ENCODE results near the gene ITPA.
A peak's percentile ranks its signal among the peaks of the same experiment; 100 is the strongest.

ITPA gene

GRCh38 chr20:3229798-3230197 lies 20.5 kb downstream of the ITPA start:
- DNase-seq, result no peak

GRCh38 chr20:3231116-3231515 lies 21.8 kb downstream of the ITPA start:
- DNase-seq, result no peak

GRCh38 chr20:3231889-3232588 lies 22.7 kb downstream of the ITPA start:
- no peak for DNase-seq

GRCh38 chr20:3233131-3233990 lies 24.1 kb downstream of the ITPA start:
- no peak for DNase-seq

GRCh38 chr20:3233991-3234498 lies 24.7 kb downstream of the ITPA start:
- no peak for DNase-seq

- DNase-seq, result no peak
Measured at GRCh38 chr20:3235666-3236324, 26.5 kb downstream of the ITPA start.

DNA sequence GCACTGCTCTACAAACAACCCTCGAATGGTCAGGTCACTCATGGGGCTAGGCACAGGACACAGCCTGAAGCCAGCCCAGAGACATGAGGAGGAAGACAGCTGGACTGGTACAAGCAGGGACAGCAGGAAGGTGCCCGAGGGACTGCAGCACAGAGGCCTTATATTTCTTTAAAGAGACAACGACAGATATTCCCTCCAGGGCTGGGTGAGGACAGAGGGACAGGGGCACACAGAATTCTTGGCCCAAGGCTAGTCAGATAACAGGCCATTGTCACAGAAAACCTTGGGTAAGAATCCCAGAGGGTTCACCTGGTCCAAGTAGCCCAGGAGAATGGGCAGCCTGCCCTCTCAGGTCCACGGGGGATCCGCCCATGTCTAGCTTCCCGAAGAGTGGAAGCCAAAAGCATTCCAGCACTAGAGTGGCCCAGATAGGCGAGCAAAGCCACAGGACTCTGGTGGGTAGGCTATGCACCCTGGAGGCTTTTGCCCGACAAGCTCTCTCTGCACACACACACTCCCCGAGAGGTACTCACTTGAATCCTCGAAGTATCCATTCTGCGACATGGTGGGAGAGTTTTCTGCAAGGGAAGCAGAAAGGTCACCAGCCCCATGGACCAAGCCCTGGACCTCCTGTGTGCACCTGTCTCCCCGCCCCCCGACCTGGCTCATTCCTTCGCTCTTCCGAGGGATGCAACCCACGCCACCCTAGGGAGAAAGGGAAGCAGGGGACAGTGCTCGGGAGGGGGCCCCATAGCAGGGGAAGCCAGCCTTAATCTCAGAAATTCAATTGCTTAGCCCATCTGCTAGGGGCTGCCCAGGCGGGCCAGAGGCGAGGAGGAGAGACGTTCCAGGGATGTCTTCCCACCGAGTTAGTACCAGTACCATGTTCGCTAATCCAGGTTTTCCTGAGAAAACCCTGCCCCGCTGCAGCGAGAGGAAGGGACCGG lies 28.0 kb downstream of the ITPA start:
- DNase-seq, result no peak

GRCh38 chr20:3237958-3238615 lies 28.8 kb downstream of the ITPA start:
- DNase-seq, result no peak

GRCh38 chr20:3238616-3239025 lies 29.3 kb downstream of the ITPA start:
- peak; percentile 33 for DNase-seq

DNA sequence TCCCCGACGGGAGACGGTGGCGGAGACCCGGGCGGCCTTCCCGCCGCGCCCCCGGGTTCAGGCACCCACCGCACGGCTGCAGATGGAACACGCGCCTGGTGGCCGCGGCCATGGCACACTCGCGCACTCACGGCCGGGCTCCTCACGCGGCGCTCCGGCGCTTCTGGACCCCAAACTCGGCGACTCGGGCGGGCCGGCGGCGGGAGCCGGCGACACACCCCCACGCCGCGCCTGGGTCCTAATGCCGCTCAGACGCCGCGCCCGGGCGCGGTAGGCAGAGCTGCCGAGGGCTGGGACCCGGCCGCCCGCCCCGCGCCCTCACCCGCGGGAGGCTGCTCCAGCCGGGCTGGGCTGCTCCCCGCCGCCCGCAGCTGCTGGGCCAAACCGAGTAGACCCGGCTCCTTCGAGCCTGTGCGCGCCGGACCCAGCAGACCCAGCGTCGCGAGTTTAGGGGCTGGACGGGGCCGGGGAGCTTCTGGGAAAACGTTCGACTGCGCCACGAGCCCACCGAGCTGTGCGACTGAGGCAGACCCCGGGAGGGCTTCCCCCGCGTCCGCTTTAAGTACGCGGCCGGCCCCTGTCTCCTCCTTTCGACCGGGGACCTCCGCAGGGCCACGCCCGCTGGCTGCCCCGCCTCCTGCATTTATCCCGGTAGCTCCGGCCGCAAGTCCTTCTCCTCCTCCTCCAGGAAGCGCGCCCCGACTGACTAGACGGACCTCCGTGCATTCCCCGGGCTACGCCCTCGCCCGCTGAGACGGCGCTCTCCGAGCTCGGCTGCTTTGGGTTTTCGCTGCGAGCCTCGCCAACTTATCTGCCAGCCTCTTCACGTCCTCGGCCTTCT lies 29.9 kb downstream of the ITPA start, which contains the start of gene SLC4A11:
Gene SLC4A11 (minus strand): TSS at position 165 of the 841 bp plus-strand sequence. CDS start 53 bp downstream, at position 112.
- DNase-seq, result no peak

- no peak for DNase-seq
Measured at GRCh38 chr20:3239867-3240775, 30.8 kb downstream of the ITPA start.

- DNase-seq, result no peak
Measured at GRCh38 chr20:3240776-3241363, 31.6 kb downstream of the ITPA start.

GRCh38 chr20:3242172-3242692 lies 32.9 kb downstream of the ITPA start:
- DNase-seq, result no peak

DNA sequence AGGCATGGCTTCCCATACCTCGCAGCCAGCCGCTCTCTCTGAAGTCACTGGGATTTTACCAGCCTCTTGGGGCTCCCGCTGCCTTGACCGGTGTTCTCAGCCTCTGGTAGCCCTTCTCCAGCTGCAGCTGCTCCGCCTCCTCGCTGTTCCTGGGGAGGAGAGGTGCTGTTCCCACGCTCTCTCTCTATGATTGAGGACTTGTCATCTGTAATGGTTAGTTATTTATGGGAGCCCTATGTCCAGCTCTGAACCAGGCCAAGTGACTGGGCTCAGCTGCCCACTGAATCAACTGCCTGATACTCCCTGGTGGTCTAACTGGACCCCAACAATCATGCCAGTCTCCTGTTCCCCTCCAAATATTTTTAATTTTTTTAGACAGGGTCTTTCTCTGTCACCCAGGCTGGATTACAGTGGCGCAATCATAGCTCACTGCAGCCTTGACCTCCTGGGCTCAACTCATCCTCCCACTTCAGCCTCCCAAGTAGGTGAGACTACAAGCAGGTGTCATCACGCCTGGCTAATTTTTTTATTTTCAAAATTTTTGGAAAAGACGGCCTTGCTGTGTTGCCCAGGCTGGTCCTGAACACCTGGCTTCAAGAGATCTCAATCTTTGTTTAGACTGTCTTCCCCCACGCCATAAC lies 34.5 kb downstream of the ITPA start:
- DNase-seq, result no peak

DNA sequence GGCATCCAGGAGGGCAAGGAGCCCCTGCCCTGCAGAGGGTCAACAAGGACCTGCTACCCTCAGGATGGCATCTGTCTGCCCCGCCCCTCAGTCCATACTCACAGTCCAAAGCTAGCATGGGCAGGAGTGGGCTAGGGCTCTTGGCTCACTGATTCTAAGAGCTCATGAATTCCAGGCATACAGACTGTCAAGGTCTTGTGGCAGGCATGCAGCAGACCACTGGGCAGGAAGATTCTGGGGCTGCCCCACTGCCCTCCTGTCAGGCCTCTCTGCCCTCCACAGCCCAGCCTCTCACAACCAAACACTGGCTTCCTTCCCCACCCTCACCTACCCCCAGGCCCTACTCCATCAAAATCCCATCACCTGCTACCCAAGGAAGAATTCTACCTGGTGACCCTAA lies 35.3 kb downstream of the ITPA start:
- DNase-seq, result no peak

GRCh38 chr20:3245156-3245555 lies 35.9 kb downstream of the ITPA start:
- no peak for DNase-seq

- DNase-seq, result no peak
Measured at GRCh38 chr20:3245711-3246110, 36.4 kb downstream of the ITPA start.

DNA sequence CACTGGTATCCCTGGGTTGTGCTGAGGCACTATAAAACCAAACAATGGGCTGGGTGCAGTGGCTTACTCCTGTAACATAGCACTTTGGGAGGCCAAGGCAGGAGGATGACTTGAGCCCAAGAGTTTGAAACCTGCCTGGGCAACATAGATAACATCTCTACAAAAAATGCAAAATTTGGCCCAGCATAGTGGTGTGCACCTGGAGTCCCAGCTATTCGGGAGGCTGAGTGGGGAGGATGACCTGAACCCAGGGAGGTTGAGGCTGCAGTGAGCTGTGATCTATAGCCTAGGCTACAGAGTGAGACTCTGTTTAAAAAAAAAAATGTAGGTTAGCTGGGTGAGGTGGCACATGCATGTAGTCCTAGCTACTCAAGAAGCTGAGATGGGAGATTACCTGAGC lies 37.4 kb downstream of the ITPA start:
- no peak for DNase-seq

Measured in activated T-cell treated with anti-CD3 and anti-CD28 coated beads for 4 hours (primary cell).